ENCODE results near the gene FBXL16. TPM values are rescaled to one million over a fixed set of nuclear protein-coding genes. Genes with fewer than 3 reads are reported as not detected.

The FBXL16 gene
- total RNA-seq, 1 donor from 2014 or later: 1.3 TPM

DNA sequence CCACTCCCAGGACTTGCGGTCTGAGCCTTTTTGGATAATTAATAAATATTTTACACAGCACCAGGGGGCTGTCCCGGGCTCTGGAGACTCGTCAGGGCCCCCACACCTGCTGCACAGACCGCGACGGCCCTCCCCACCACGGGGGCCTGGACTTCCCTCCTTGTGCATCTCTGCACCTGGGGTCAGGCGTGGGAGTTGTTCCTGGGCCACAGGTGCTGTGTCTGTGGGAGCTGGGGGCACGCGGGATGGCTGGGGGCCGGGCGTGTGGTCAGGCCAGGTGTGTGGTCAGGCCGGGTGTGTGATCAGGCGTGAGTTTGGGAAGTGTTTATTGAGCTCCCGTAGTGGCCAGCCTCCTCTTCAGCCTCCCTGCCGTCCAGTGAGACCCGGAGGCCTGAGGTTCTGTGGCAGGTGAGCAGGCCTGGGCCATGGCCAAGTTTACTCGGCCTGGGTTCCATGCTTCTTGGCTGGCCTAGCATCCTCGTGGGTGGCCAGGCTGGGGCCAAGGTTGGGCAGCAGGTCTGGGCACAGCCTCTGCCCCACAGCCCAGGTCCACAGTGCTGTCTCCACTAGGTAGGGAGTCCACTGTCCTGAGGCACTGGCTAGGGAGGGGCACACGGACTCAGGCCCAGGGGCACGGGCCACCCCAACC lies 27.3 kb downstream of the FBXL16 start:
- DNase-seq (ENCODE audit: low spot score): no peak

- DNase-seq (ENCODE audit: low spot score): no peak
Measured at GRCh38 chr16:677316-678190, 28.0 kb downstream of the FBXL16 start.

DNA sequence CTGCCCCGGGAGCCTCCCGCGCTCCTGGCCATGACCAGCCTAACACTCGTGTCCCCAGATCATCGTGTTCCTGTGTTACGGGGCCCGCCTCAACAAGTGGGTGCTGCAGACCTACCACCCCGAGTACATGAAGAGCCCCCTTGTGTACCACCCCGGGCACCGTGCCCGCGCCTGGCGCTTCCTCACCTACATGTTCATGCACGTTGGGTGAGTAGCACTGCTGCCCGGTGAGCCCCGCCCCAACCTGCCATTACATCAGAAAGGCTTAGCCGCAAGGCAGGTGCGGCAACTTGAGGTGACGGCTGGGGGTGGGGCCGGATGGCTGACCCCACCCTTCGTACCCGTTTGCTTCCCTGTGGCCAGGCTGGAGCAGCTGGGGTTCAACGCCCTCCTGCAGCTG lies 28.7 kb downstream of the FBXL16 start:
- DNase-seq (ENCODE audit: low spot score): peak; percentile 92

GRCh38 chr16:676565-676902 lies 29.1 kb downstream of the FBXL16 start:
- no peak for DNase-seq (ENCODE audit: low spot score)

GRCh38 chr16:675884-676564 lies 29.6 kb downstream of the FBXL16 start:
- DNase-seq (ENCODE audit: low spot score): no peak

GRCh38 chr16:674968-675883 lies 30.4 kb downstream of the FBXL16 start, which contains the start of gene RHBDL1:
Gene RHBDL1 (plus strand): TSS chr16:675671. CDS start chr16:675791, 120 bp downstream.
- no peak for DNase-seq (ENCODE audit: low spot score)

DNA sequence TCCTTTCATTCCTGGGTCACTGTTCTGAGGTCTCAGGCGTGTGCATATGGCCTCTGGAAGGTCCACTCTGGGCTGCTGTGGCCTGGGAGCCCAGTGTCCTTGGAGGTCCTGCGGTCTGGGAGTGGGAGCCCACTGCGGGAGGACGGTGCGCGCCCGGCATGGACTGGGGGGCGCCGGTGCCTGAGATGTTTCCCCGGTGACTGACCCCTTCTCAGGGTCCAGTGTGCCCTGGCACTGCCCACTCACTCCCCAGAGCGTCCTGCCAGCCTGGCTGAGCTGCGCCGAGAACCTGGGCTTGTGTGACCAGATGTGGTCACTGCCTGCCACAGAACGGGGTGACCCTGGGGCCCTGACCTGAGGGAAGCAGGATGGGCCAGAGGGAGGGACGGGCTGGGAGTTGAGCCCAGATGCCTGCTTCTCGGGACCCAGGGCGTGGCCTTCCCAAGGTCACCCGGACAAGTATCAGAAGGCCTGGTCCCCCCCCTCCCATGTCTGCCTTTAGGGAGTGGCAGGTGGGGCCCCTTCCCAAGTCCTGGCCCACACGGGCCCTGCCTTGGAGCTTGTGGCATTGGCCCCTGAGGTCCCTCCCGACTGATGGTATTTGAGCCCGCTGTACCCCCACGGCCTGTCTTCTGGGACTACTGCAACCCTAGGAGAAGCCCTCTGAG lies 31.3 kb downstream of the FBXL16 start:
- no peak for DNase-seq (ENCODE audit: low spot score)

GRCh38 chr16:673399-673991 lies 32.1 kb downstream of the FBXL16 start:
- no peak for DNase-seq (ENCODE audit: low spot score)

DNA sequence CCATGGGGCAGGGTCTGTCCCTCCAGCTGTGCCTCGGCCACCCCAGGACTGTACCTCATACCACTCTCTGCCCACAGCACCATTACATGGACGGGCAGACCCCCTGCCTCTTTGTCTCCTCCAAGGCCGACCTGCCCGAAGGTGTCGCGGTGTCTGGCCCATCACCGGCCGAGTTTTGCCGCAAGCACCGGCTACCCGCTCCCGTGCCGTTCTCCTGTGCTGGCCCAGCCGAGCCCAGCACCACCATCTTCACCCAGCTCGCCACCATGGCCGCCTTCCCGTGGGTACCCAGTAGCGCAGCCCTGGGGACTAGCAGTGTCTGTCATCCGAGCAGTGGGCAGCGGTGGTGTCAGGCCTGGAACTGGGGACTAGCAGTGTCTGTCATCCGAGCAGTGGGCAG lies 32.8 kb downstream of the FBXL16 start:
- DNase-seq (ENCODE audit: low spot score): no peak

- DNase-seq (ENCODE audit: low spot score): no peak
Measured at GRCh38 chr16:672371-672770, 33.2 kb downstream of the FBXL16 start.

GRCh38 chr16:671353-672131 lies 34.1 kb downstream of the FBXL16 start:
- DNase-seq (ENCODE audit: low spot score): no peak

GRCh38 chr16:670485-671352 lies 34.9 kb downstream of the FBXL16 start:
- DNase-seq (ENCODE audit: low spot score): no peak

GRCh38 chr16:669666-670065 lies 35.9 kb downstream of the FBXL16 start:
- no peak for DNase-seq (ENCODE audit: low spot score)

GRCh38 chr16:668519-669171 lies 37.0 kb downstream of the FBXL16 start:
- no peak for DNase-seq (ENCODE audit: low spot score)

- peak; percentile 95 for DNase-seq (ENCODE audit: low spot score)
Measured at GRCh38 chr16:667780-668518, 37.7 kb downstream of the FBXL16 start, which contains the start of gene RHOT2. Gene RHOT2 (plus strand): TSS chr16:668132. CDS start chr16:668200, 68 bp downstream.

DNA sequence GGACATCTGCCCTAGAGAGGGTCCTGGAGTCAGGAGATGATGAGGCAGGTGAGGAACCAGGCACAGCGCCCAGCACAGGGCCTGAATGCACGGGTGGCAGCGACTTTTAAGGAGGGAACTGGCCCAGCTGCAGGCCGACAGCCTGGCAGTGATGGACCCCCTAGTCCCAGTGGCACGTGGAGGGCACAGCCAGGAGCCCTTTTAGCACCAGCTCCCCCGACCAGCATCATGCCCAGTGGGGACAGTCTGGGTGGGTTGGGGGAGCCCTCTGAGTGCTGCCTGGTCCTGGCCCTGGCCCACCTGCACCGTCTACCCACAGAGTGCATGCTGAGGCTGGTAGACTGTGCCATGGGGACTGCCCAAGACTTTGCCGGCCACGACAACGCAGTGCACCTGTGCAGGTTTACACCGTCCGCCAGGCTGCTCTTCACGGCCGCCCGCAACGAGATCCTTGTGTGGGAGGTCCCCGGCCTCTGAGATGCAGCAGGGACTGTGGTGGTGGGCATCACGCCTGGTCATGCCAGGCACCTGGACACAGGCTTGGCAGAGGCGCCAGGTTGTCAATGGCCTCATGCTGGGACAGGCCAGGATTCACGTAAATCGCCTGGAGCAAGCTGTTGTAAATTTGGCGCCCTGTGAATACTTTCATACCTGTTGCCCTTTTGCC lies 38.4 kb downstream of the FBXL16 start:
- DNase-seq (ENCODE audit: low spot score): no peak

- DNase-seq (ENCODE audit: low spot score): no peak
Measured at GRCh38 chr16:666572-666971, 39.0 kb downstream of the FBXL16 start.

All from ureter (tissue), 1 donor.